Lower leg skin (tissue), 4 donors: ENCODE results near the gene ARHGEF1. TPM values are rescaled to one million over a fixed set of nuclear protein-coding genes. Genes with fewer than 3 reads are reported as not detected.

Experiments
- DNase-seq, 2 donors: peaks; one replicate each; pipeline ENCODE4 v3.0.0-alpha.2; 2019; ENCODE audit warnings: low spot score in 2 of 2
- H3K4me3 ChIP-seq: fragments of 200-600 bp; sonication (generic); 2 replicates; pipeline ENCODE4 v1.5.1; 2017; ENCODE audit warnings: mild to moderate bottlenecking, low read depth; ENCODE audit not compliant: poor library complexity, severe bottlenecking
- CTCF ChIP-seq, 3 donors: fragments of 450-650 bp; IDR thresholded peaks; one replicate each; pipeline ENCODE4 v1.5.1; 2016; ENCODE audit warnings: antibody characterized with exemption in 3 of 3, mild to moderate bottlenecking in 3 of 3, moderate library complexity in 2 of 3
- POLR2A ChIP-seq, 2 donors: fragments of 450-650 bp; IDR thresholded peaks; one replicate each; pipeline ENCODE4 v1.6.1; 2016 to 2017; ENCODE audit warnings: antibody characterized with exemption in 2 of 2, mild to moderate bottlenecking in 1 of 2, moderate library complexity in 1 of 2
- WGBS, 2 donors: methylation state at CpG; one replicate each; pipeline ENCODE4 v1.1.5; 2018; 5-methylcytosine and 5-hydroxymethylcytosine counted together
- intact Hi-C: fragments of 100-400 bp; cut with DNase I; formaldehyde crosslinking; loops from one replicate; pipeline ENCODE4 v1.15.0; 2023; ENCODE audit warnings: low total_unique reads
- total RNA-seq, 4 donors: library from RNA; depleted of rRNA; stranded (reverse); fragments of >200 nt; gene quantifications; one replicate each; pipeline ENCODE4 v1.1.0, GENCODE V29; 2016

Gene ARHGEF1
- total RNA-seq, 4 donors from 2014 or later: 56.9 to 94.3 (median 68.7) TPM

GRCh38 chr19:41883463-41883820 is 458 bp downstream of the ARHGEF1 start:
- intact Hi-C loops: no loop called here
- no peak for DNase-seq
- no peak for TF ChIP-seq POLR2A (IDR thresholded peaks at IDR 0.05)
- H3K4me3 ChIP-seq: peak overlapping the region; percentile 74
- 1% methylated on average over 21 of the region's 23 CpGs for WGBS, 2 donors

GRCh38 chr19:41883821-41884733 is 1.1 kb downstream of the ARHGEF1 start:
- WGBS, 2 donors: 1% methylated on average over 61 to 66 of the region's 66 CpGs
- DNase-seq: peak; percentile 91 to 98
- intact Hi-C loops: no loop called here

DNA sequence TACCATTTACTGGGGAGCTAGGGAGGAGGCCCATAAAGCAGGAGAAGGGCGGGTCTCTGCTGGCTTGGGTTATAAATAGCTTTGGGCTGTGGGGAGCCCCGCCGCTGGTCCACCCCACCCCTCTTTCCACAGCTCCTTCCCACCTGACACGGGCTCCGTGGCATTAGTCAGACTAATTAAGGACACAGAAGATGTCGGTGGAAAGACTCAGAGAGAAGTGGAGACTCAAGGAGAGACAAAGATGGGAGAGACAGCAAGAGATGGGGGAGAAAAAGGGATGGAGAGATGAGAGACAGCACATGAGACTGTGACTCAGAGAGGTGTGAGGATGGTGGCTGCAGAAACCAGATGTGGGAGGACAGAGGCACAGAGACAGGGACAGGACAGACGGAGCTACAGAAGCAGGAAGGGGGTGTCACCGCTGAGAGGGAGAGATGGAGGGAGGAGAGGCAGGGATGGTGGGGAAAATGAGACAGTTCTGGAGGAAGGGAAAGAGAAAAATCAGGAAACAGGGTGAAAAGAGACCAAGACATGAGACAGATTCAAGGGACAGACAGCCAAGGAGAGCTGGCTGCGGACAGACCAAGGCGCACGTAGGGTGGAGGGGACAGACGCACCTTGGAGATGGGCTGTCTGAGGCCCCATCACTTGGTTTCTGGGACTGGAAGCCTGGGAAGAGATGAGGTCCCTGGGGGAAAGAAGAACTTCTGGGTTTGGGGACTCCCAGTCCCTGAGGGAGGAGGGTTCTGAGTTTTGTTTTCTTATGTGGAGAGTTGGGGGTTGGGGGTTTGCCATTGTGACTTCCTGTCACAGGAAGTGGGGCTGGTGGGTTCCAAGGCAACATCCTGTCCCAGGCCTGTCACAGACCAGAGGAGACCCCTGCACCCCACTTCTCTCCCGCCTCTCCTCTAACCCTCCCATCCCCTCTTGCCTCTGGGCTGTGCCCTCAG is 4.1 kb downstream of the ARHGEF1 start:
- no peak for DNase-seq
- TF ChIP-seq CTCF (IDR thresholded peaks at IDR 0.05): no peak
- no peak for TF ChIP-seq POLR2A (IDR thresholded peaks at IDR 0.05)
- H3K4me3 ChIP-seq: no peak overlapping the region
- 52 to 54% methylated on average over 13 of the region's 13 CpGs for WGBS, 2 donors
- intact Hi-C loops: no loop called here

More at GRCh38 chr19:41883821-41884733, 1.1 kb downstream of the ARHGEF1 start:
- peak overlapping the region; percentile 74 for H3K4me3 ChIP-seq
- TF ChIP-seq CTCF (IDR thresholded peaks at IDR 0.05): no peak
- TF ChIP-seq POLR2A (IDR thresholded peaks at IDR 0.05): no peak

GRCh38 chr19:41887711-41888382 is 4.9 kb downstream of the ARHGEF1 start:
- no peak overlapping the region for H3K4me3 ChIP-seq
- no peak for DNase-seq

DNA sequence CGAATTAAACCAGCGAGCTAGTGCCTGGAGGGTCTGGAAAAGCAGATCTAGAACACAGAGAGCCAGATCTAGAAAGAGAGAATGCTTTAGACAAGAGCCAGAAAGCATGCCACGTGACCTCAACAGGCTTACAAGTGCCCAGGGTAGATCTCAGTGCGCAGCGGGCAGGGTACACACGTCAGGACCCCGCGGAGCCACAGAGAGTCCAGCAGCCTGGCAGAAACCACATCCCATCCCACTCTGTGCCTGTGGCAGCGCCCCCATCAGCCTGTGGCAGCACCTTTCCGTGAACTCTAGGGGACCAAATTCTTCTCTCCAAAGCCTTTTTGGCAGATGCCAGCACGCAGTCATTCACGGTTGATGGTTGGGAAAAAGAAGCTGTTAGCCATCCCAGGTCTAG is 5.9 kb downstream of the ARHGEF1 start:
- intact Hi-C loops: no loop called here
- H3K4me3 ChIP-seq: no peak overlapping the region
- no peak for DNase-seq
- TF ChIP-seq CTCF (IDR thresholded peaks at IDR 0.05): no peak
- no peak for TF ChIP-seq POLR2A (IDR thresholded peaks at IDR 0.05)
- 86 to 87% methylated on average over 8 to 12 of the region's 12 CpGs for WGBS, 2 donors

More at GRCh38 chr19:41887711-41888382, 4.9 kb downstream of the ARHGEF1 start:
- WGBS, 2 donors: 63 to 70% methylated on average over 16 of the region's 17 CpGs
- TF ChIP-seq CTCF (IDR thresholded peaks at IDR 0.05): no peak
- no peak for TF ChIP-seq POLR2A (IDR thresholded peaks at IDR 0.05)
- intact Hi-C loops: no loop called here
